Gastrocnemius medialis (tissue), 4 donors: ENCODE results near the gene CYP2E1. TPM values are rescaled to one million over a fixed set of nuclear protein-coding genes. Genes with fewer than 3 reads are reported as not detected.
"Not testable (repeated sequence)": the region's sequence is repeated elsewhere in the genome, so short reads cannot be mapped to it uniquely, and the experiment has no call there.

ENCODE experiments used
- ATAC-seq, 2 donors: fragments of 150-250 bp; one replicate each; pipeline ENCODE4 v1.9.1; 2016
- DNase-seq, 2 donors: peaks; one replicate each; pipeline ENCODE4 v3.0.0-alpha.2; 2019
- H3K27ac ChIP-seq, 4 donors: fragments of 200-600 bp; sonication (generic); 1 replicate in 1 of 4; 2 replicates in 3 of 4; pipeline ENCODE4 v1.5.1; 2016 to 2018; ENCODE audit warnings: mild to moderate bottlenecking in 2 of 4, moderate library complexity in 1 of 4
- H3K27me3 ChIP-seq, 3 donors: fragments of 200-600 bp; sonication (generic) in 2 of 3; 1 replicate in 1 of 3; 2 replicates in 2 of 3; pipeline versions ENCODE4 v1.5.1 to v1.6.0; 2016 to 2019; ENCODE audit warnings: mild to moderate bottlenecking in 1 of 3, moderate library complexity in 1 of 3
- H3K36me3 ChIP-seq, 2 donors: fragments of 200-600 bp; sonication (generic) in 1 of 2; one replicate each; pipeline ENCODE4 v1.5.1; 2017 to 2018
- H3K4me1 ChIP-seq, 2 donors: fragments of 200-600 bp; sonication (generic) in 1 of 2; one replicate each; pipeline ENCODE4 v1.5.1; 2016 to 2017; ENCODE audit warnings: mild to moderate bottlenecking in 2 of 2
- H3K4me3 ChIP-seq, 4 donors: fragments of 200-600 bp; sonication (generic) in 3 of 4; 1 replicate in 1 of 4; 2 replicates in 3 of 4; pipeline ENCODE4 v1.5.1; 2016 to 2019; ENCODE audit warnings: mild to moderate bottlenecking in 2 of 4
- H3K9me3 ChIP-seq, 3 donors: fragments of 200-600 bp; sonication (generic) in 2 of 3; 1 replicate in 1 of 3; 2 replicates in 2 of 3; pipeline ENCODE4 v1.5.1; 2016 to 2019
- POLR2A ChIP-seq, 2 donors: fragments of 450-650 bp; IDR thresholded peaks; one replicate each; pipeline ENCODE4 v1.6.1; 2017; ENCODE audit warnings: antibody characterized with exemption in 2 of 2, mild to moderate bottlenecking in 2 of 2, moderate library complexity in 2 of 2
- in situ Hi-C, 4 donors: fragments of 200-750 bp; cut with MboI; loops; one replicate each; pipeline versions ENCODE4 v1.15.0 to v1.8.0; 2017; ENCODE audit warnings: low sequenced_read_pairs in 4 of 4
- intact Hi-C: fragments of 100-400 bp; cut with DNase I; formaldehyde crosslinking; loops from one replicate; pipeline ENCODE4 v1.15.1; 2023; ENCODE audit warnings: low total_unique reads
- total RNA-seq, 4 donors: library from RNA; depleted of rRNA; stranded (reverse); fragments of >200 nt; gene quantifications; one replicate each; pipeline versions ENCODE4 v1.1.0 to v1.2.3, GENCODE V29; 2016
- TF ChIP-seq, protein P1 (sequence below), 5 experiments: fragments of 450-650 bp in 3 of 5; fragments of 200-600 bp in 2 of 5; sonication (generic) in 2 of 5; IDR thresholded peaks in 4 of 5; conservative IDR thresholded peaks in 1 of 5; 1 replicate in 4 of 5; 2 replicates in 1 of 5; pipeline ENCODE4 v1.5.1; 2016 to 2019; ENCODE audit warnings: antibody characterized with exemption in 5 of 5, mild to moderate bottlenecking in 3 of 5, moderate library complexity in 3 of 5

The CYP2E1 gene
- total RNA-seq, 4 donors from 2014 or later, result 0.97 to 14.0 (median 4.4) TPM

DNA sequence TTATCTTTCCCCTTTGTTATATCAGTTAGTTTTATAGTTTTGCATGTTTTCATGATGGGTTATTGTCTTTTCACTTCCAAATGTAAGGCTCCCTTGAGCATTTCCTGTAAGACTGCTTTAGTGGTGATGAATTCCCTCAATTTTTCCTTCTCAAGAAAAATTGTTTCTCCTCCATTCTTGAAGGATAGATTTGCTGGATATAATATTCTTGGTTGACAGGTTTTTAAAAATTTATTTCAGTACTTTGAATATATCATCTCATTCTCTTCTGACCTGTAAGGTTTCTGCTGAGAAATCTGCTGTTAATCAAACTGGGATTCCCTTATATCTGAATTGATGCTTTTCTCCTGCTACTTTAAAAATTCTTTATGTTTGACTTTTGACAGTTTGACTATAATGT is 40.1 kb upstream of the CYP2E1 start:
- TF ChIP-seq, protein P1, sequence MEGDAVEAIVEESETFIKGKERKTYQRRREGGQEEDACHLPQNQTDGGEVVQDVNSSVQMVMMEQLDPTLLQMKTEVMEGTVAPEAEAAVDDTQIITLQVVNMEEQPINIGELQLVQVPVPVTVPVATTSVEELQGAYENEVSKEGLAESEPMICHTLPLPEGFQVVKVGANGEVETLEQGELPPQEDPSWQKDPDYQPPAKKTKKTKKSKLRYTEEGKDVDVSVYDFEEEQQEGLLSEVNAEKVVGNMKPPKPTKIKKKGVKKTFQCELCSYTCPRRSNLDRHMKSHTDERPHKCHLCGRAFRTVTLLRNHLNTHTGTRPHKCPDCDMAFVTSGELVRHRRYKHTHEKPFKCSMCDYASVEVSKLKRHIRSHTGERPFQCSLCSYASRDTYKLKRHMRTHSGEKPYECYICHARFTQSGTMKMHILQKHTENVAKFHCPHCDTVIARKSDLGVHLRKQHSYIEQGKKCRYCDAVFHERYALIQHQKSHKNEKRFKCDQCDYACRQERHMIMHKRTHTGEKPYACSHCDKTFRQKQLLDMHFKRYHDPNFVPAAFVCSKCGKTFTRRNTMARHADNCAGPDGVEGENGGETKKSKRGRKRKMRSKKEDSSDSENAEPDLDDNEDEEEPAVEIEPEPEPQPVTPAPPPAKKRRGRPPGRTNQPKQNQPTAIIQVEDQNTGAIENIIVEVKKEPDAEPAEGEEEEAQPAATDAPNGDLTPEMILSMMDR (IDR thresholded peaks at IDR 0.05 in 4 of 5, conservative IDR thresholded peaks at IDR 0.05 in 1 of 5), result no peak
- ATAC-seq (no peak), DNase-seq (no peak)
- in situ Hi-C loops (no loop called here), intact Hi-C loops (no loop called here)
- Histone ChIP-seq H3K36me3 (peaks cover 0 to 4% of the 10 kb centered on the region in 2 donors), H3K27me3 (no peaks in the 10 kb centered on the region), H3K9me3 (peaks cover 0 to 14% (median 0%) of the 10 kb centered on the region in 3 donors), H3K27ac (no peak overlapping the region), H3K4me3 (no peak overlapping the region), H3K4me1 (no peaks in the 10 kb centered on the region)

GRCh38 chr10:133488354-133488753 is 38.8 kb upstream of the CYP2E1 start:
- TF ChIP-seq, protein P1 (IDR thresholded peaks at IDR 0.05 in 4 of 5, conservative IDR thresholded peaks at IDR 0.05 in 1 of 5), result no peak
- no peak for TF ChIP-seq POLR2A (IDR thresholded peaks at IDR 0.05)
- H3K36me3 ChIP-seq, result peaks cover 0 to 4% of the 10 kb centered on the region in 2 donors
- in situ Hi-C loops, result no loop called here
- H3K27me3 ChIP-seq, result no peaks in the 10 kb centered on the region
- no peak for ATAC-seq
- H3K4me1 ChIP-seq, result no peaks in the 10 kb centered on the region
- H3K4me3 ChIP-seq, result no peak overlapping the region
- intact Hi-C loops, result no loop called here
- peaks cover 0 to 14% (median 0%) of the 10 kb centered on the region in 3 donors for H3K9me3 ChIP-seq
- H3K27ac ChIP-seq, result no peak overlapping the region
- no peak for DNase-seq

DNA sequence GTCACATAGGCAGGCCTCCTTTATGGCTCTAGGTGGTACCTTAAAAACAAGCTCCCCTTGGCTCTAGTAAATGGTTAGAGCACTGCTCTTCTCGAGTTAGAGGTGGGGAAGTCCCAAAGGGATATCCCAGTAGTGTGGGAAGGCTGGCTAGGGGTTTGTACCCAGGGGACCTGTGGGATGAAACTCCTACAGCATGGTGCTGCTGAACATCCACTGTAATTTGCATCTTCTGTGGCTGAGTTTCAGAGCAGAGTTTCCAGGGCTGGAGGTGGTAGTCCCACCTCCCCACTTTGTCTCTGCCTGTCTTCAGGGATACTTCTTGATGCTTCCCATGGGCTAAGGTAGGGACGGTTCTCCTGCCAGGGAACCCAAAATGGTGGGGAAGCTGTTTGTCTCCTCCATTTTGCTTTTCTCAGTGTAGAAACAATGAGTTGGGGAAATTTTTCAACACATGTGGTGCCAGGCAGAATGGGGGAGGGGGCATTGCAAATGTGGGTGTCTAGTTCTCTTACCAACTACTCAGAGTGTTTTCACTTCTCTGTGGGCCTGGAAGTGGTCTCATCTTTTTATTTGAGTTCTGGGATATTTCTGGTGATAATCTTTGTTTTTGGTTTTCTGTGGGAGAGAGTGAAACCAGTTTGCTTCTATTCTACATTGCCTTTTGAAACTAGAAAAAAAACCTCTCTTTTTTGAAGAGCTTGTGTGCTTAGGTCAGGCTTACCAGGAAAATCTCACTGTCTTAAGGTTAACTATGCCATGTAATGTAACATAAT is 37.2 kb upstream of the CYP2E1 start:
- in situ Hi-C loops, result no loop called here
- Histone ChIP-seq H3K27ac (no peak overlapping the region), H3K4me1 (no peaks in the 10 kb centered on the region), H3K36me3 (peaks cover 0 to 4% of the 10 kb centered on the region in 2 donors), H3K9me3 (peaks cover 0 to 14% (median 0%) of the 10 kb centered on the region in 3 donors), H3K4me3 (no peak overlapping the region), H3K27me3 (no peaks in the 10 kb centered on the region)
- no peak for DNase-seq
- ATAC-seq, result no peak
- TF ChIP-seq, protein P1 (IDR thresholded peaks at IDR 0.05 in 4 of 5, conservative IDR thresholded peaks at IDR 0.05 in 1 of 5), result no peak
- no peak for TF ChIP-seq POLR2A (IDR thresholded peaks at IDR 0.05)
- intact Hi-C loops, result no loop called here

DNA sequence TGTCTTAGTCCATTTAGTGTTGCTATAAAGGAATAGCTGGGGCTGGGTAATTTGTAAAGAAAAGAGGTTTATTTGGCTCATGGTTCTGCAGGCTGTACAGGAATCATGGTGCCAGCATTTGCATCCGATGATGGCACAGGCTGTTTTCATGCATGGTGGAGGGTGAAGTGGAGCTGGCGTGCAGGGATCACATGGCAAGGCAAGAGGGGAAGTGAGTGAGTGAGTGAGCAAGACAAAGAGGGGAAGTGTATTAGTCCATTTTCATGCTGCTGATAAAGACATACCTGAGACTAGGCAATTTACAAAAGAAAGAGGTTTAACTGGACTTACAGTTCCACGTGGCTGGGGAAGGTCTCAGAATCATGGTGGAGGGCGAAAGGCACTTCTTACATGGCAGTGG is 33.6 kb upstream of the CYP2E1 start:
- ATAC-seq, H3K27ac ChIP-seq, H3K27me3 ChIP-seq, H3K4me3 ChIP-seq, intact Hi-C loops, H3K4me1 ChIP-seq, H3K36me3 ChIP-seq, in situ Hi-C loops, H3K9me3 ChIP-seq, DNase-seq: not testable (repeated sequence)

GRCh38 chr10:133497363-133497762 is 29.8 kb upstream of the CYP2E1 start:
- in situ Hi-C loops, H3K4me1 ChIP-seq, H3K27me3 ChIP-seq, DNase-seq, intact Hi-C loops, ATAC-seq, H3K4me3 ChIP-seq, H3K36me3 ChIP-seq, H3K9me3 ChIP-seq, H3K27ac ChIP-seq: not testable (repeated sequence)

- H3K9me3 ChIP-seq, H3K4me3 ChIP-seq, in situ Hi-C loops, H3K4me1 ChIP-seq, H3K27me3 ChIP-seq, ATAC-seq, H3K27ac ChIP-seq, intact Hi-C loops, DNase-seq: not testable (repeated sequence)
- peaks cover 0 to 13% of the 10 kb centered on the region in 2 donors for H3K36me3 ChIP-seq
Measured at GRCh38 chr10:133499176-133499575, 28.0 kb upstream of the CYP2E1 start.

DNA sequence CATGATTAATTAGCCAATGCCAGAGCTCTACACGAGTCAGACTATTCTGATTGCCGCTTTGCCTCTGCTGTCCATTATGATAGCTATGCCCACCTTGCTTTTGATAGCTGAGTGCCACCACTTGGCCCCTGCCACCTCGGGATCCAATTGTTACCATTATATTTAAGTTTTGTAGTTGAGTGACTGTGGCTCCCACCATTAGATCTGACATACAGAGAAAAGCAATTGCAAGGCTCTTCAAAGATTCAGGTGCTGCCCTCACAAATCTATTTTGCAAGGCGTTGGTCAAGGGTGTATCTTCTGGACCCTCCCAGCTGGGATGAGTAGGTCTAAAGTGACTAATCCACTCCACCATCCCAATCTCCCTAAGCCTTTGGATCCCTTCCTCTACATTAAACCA is 26.3 kb upstream of the CYP2E1 start:
- ATAC-seq, H3K9me3 ChIP-seq, H3K27me3 ChIP-seq, H3K4me3 ChIP-seq, H3K4me1 ChIP-seq, intact Hi-C loops, H3K27ac ChIP-seq, DNase-seq, in situ Hi-C loops: not testable (repeated sequence)
- peaks cover 0 to 13% of the 10 kb centered on the region in 2 donors for H3K36me3 ChIP-seq
